Stomach (tissue), 9 donors: ENCODE data around the gene TET2. TPM values are rescaled to one million over a fixed set of nuclear protein-coding genes. Genes with fewer than 3 reads are reported as not detected.

ENCODE experiments used
- DNase-seq, 2 donors: peaks; one replicate each; pipeline versions ENCODE4 v3.0.0 to v3.0.0-alpha.2; 2013 to 2019
- H3K27ac ChIP-seq, 5 donors: fragments of 200-600 bp in 4 of 5; sonication (generic) in 4 of 5; one replicate each; pipeline ENCODE4 v1.5.1; 2013 to 2019; ENCODE audit warnings: mild to moderate bottlenecking in 1 of 5, moderate library complexity in 1 of 5
- H3K27me3 ChIP-seq, 3 donors: fragments of 200-600 bp; sonication (generic); one replicate each; pipeline ENCODE4 v1.5.1; 2017 to 2019; ENCODE audit warnings: mixed run types in 1 of 3
- H3K36me3 ChIP-seq, 4 donors: fragments of 200-600 bp; sonication (generic); 1 replicate in 3 of 4; 2 replicates in 1 of 4; pipeline ENCODE4 v1.5.1; 2016 to 2019
- H3K4me1 ChIP-seq, 4 donors: fragments of 200-600 bp; sonication (generic); one replicate each; pipeline ENCODE4 v1.5.1; 2016 to 2019
- H3K4me3 ChIP-seq, 4 donors: fragments of 200-600 bp; sonication (generic) in 3 of 4; one replicate each; pipeline ENCODE4 v1.5.1; 2016 to 2019; ENCODE audit warnings: mild to moderate bottlenecking in 1 of 4
- H3K9me3 ChIP-seq, 4 donors: fragments of 200-600 bp; sonication (generic); one replicate each; pipeline ENCODE4 v1.5.1; 2016 to 2019
- CTCF ChIP-seq, 7 experiments: fragments of 450-650 bp in 4 of 7; fragments of 200-600 bp in 3 of 7; sonication (generic) in 3 of 7; IDR thresholded peaks; one replicate each; pipeline ENCODE4 v1.5.1; 2016 to 2019; ENCODE audit warnings: antibody characterized with exemption in 7 of 7, control low read depth in 2 of 7, mild to moderate bottlenecking in 1 of 7
- EP300 ChIP-seq: sonication (generic); formaldehyde crosslinking; IDR thresholded peaks from one replicate; pipeline ENCODE4 v1.6.1; 2017; ENCODE audit warnings: antibody characterized with exemption
- POLR2A ChIP-seq, 4 donors: fragments of 450-650 bp; IDR thresholded peaks; one replicate each; pipeline ENCODE4 v1.6.1; 2016; ENCODE audit warnings: antibody characterized with exemption in 4 of 4, control low read depth in 2 of 4, mild to moderate bottlenecking in 1 of 4, moderate library complexity in 1 of 4
- POLR2AphosphoS5 ChIP-seq, 3 donors: sonication (generic); formaldehyde crosslinking; IDR thresholded peaks; one replicate each; pipeline ENCODE4 v1.6.1; 2016; ENCODE audit warnings: antibody characterized with exemption in 3 of 3
- WGBS, 5 donors: extraction: QIAGEN DNeasy Blood & Tissue Kit in 3 of 5; methylation state at CpG; one replicate each; pipeline versions ENCODE4 v1.1.5 to v1.1.7; 2013 to 2018; 5-methylcytosine and 5-hydroxymethylcytosine counted together
- intact Hi-C: fragments of 100-400 bp; cut with DNase I; formaldehyde crosslinking; loops from one replicate; pipeline ENCODE4 v1.15.1; 2023; ENCODE audit warnings: low total_unique reads
- polyA plus RNA-seq, 3 donors: library from polyadenylated mRNA; stranded (reverse); fragments of 200-250 nt; gene quantifications; one replicate each; pipeline ENCODE4 v1.2.3, GENCODE V29; 2013
- total RNA-seq, 5 donors: library from RNA; depleted of rRNA; stranded (reverse); fragments of >200 nt; gene quantifications; one replicate each; pipeline versions ENCODE4 v1.1.0 to v1.2.3, GENCODE V29; 2014 to 2016
- donor health status: healthy with polysubstance abuse.
- donor health status: Bipolar disorder and iron deficiency.
- donor health status: healthy.

TET2 gene
- total and polyA plus RNA-seq, 8 donors = 1.7 to 30.3 (median 21.7) TPM

- peak in 1 of 2 donors; percentile 18 for DNase-seq
- no peak for TF ChIP-seq EP300
- TF ChIP-seq POLR2A (IDR thresholded peaks at IDR 0.05) = no peak
- TF ChIP-seq CTCF (IDR thresholded peaks at IDR 0.05) = no peak
- TF ChIP-seq POLR2AphosphoS5 (IDR thresholded peaks at IDR 0.05) = no peak
- no peaks in the 10 kb centered on the region for H3K36me3 ChIP-seq
- H3K27ac ChIP-seq = peak overlapping the region in 1 of 5 donors; percentile 56
- no peaks in the 10 kb centered on the region for H3K9me3 ChIP-seq
- H3K27me3 ChIP-seq = no peaks in the 10 kb centered on the region
- intact Hi-C loops = no loop called here
- WGBS, 5 donors = 22 to 52% (median 25%) methylated on average over 2 of the region's 2 CpGs
- no peak overlapping the region for H3K4me3 ChIP-seq
- H3K4me1 ChIP-seq = peaks cover 10 to 65% (median 31%) of the 10 kb centered on the region in 4 donors
Observed at GRCh38 chr4:105184316-105184980, 37.8 kb downstream of the TET2 start.

- TF ChIP-seq POLR2AphosphoS5 (IDR thresholded peaks at IDR 0.05) (no peak), EP300 (no peak), CTCF (IDR thresholded peaks at IDR 0.05) (no peak), POLR2A (IDR thresholded peaks at IDR 0.05) (no peak)
- 39 to 79% (median 55%) methylated on average over 2 of the region's 2 CpGs for WGBS, 5 donors
- H3K4me1 ChIP-seq = peaks cover 10 to 66% (median 35%) of the 10 kb centered on the region in 4 donors
- no peaks in the 10 kb centered on the region for H3K9me3 ChIP-seq
- no peaks in the 10 kb centered on the region for H3K36me3 ChIP-seq
- H3K4me3 ChIP-seq = no peak overlapping the region
- no peak for DNase-seq
- no peak overlapping the region for H3K27ac ChIP-seq
- H3K27me3 ChIP-seq = no peaks in the 10 kb centered on the region
- intact Hi-C loops = no loop called here
Observed at GRCh38 chr4:105186701-105187161, 40.1 kb downstream of the TET2 start.

GRCh38 chr4:105189855-105190650 lies 43.4 kb downstream of the TET2 start:
- H3K36me3 ChIP-seq = no peaks in the 10 kb centered on the region
- H3K4me3 ChIP-seq = no peak overlapping the region
- intact Hi-C loops = no loop called here
- H3K27me3 ChIP-seq = no peaks in the 10 kb centered on the region
- peaks cover 0 to 68% (median 35%) of the 10 kb centered on the region in 4 donors for H3K4me1 ChIP-seq
- TF ChIP-seq CTCF (IDR thresholded peaks at IDR 0.05) (no peak), EP300 (no peak), POLR2AphosphoS5 (IDR thresholded peaks at IDR 0.05) (no peak), POLR2A (IDR thresholded peaks at IDR 0.05) (no peak)
- 53 to 63% (median 56%) methylated on average over 2 of the region's 2 CpGs for WGBS, 5 donors
- H3K9me3 ChIP-seq = no peaks in the 10 kb centered on the region
- H3K27ac ChIP-seq = no peak overlapping the region
- no peak for DNase-seq

- H3K27me3 ChIP-seq = no peaks in the 10 kb centered on the region
- intact Hi-C loops = no loop called here
Observed at GRCh38 chr4:105191621-105192210, 45.0 kb downstream of the TET2 start.

More at GRCh38 chr4:105191621-105192210, 45.0 kb downstream of the TET2 start:
- peak overlapping the region in 1 of 5 donors; percentile 36 for H3K27ac ChIP-seq
- peaks cover 0 to 6% (median 0%) of the 10 kb centered on the region in 4 donors for H3K36me3 ChIP-seq
- no peak for TF ChIP-seq POLR2A (IDR thresholded peaks at IDR 0.05)
- TF ChIP-seq CTCF (IDR thresholded peaks at IDR 0.05) = no peak
- no peak for TF ChIP-seq POLR2AphosphoS5 (IDR thresholded peaks at IDR 0.05)
- no peak for TF ChIP-seq EP300
- DNase-seq = peak in 1 of 2 donors; percentile 20
- H3K9me3 ChIP-seq = no peaks in the 10 kb centered on the region
- H3K4me3 ChIP-seq = no peak overlapping the region
- peaks cover 0 to 54% (median 30%) of the 10 kb centered on the region in 4 donors for H3K4me1 ChIP-seq
- 32 to 60% (median 49%) methylated on average over 3 of the region's 3 CpGs for WGBS, 5 donors
